Loucy (cell line): Measurements from ENCODE around the gene ANGPTL7.

Source experiments
- H2AFZ ChIP-seq: fragments of 200-600 bp; sonication (generic); 2 replicates; pipeline ENCODE4 v1.6.0; 2016; ENCODE audit warnings: antibody characterized with exemption, mild to moderate bottlenecking, low read length, moderate library complexity
- H3F3A ChIP-seq: fragments of 200-600 bp; 2 replicates; pipeline ENCODE4 v1.6.0; 2016; ENCODE audit warnings: antibody characterized with exemption, low read depth, mild to moderate bottlenecking
- H3K27me3 ChIP-seq: fragments of 200-600 bp; sonication (generic); 2 replicates; pipeline ENCODE4 v1.6.1; 2014; ENCODE audit warnings: low read length, mild to moderate bottlenecking; ENCODE audit not compliant: insufficient read depth, poor library complexity, severe bottlenecking
- H3K36me3 ChIP-seq: fragments of 200-600 bp; sonication (generic); 2 replicates; pipeline ENCODE4 v1.6.1; 2016; ENCODE audit warnings: low read length; ENCODE audit not compliant: insufficient read depth
- H3K4me1 ChIP-seq: fragments of 200-600 bp; sonication (generic); 2 replicates; pipeline ENCODE4 v1.5.1; 2014; ENCODE audit warnings: low read length, mild to moderate bottlenecking; ENCODE audit not compliant: insufficient read depth, poor library complexity, severe bottlenecking
- H3K4me2 ChIP-seq: fragments of 200-600 bp; sonication (generic); 2 replicates; pipeline ENCODE4 v1.6.0; 2014; ENCODE audit warnings: antibody characterized with exemption, low read length, low read depth, mild to moderate bottlenecking; ENCODE audit not compliant: poor library complexity, severe bottlenecking
- H3K4me3 ChIP-seq: fragments of 200-600 bp; sonication (generic); 2 replicates; pipeline ENCODE4 v1.5.1; 2014; ENCODE audit warnings: low read length, mild to moderate bottlenecking, mixed read lengths; ENCODE audit not compliant: poor library complexity, severe bottlenecking
- H3K79me2 ChIP-seq: fragments of 200-600 bp; sonication (generic); 2 replicates; pipeline ENCODE4 v1.6.1; 2014; ENCODE audit warnings: low read length; ENCODE audit not compliant: insufficient read depth
- H3K9ac ChIP-seq: fragments of 200-600 bp; sonication (generic); 2 replicates; pipeline ENCODE4 v1.6.0; 2014; ENCODE audit warnings: mild to moderate bottlenecking, low read depth, low read length, moderate library complexity; ENCODE audit not compliant: poor library complexity, severe bottlenecking
- H3K9me2 ChIP-seq: fragments of 200-600 bp; sonication (generic); replicated peaks from 2 replicates; pipeline ENCODE4 v1.6.1; 2016; ENCODE audit warnings: low read depth, low read length, mixed read lengths
- H3K9me3 ChIP-seq: fragments of 200-600 bp; sonication (generic); 2 replicates; pipeline ENCODE4 v1.6.1; 2014; ENCODE audit warnings: mild to moderate bottlenecking, antibody characterized with exemption, low read length, low read depth; ENCODE audit not compliant: insufficient read depth
- H4K20me1 ChIP-seq: fragments of 200-600 bp; sonication (generic); 2 replicates; pipeline ENCODE4 v1.6.0; 2014; ENCODE audit warnings: antibody characterized with exemption, low read length, mild to moderate bottlenecking; ENCODE audit not compliant: insufficient read depth, poor library complexity, severe bottlenecking
- EZH2phosphoT487 ChIP-seq: fragments of 200-600 bp; IDR thresholded peaks from 2 replicates; pipeline ENCODE4 v1.6.1; 2018; ENCODE audit warnings: antibody characterized with exemption, mild to moderate bottlenecking, moderate library complexity, borderline replicate concordance
- TF ChIP-seq, protein P1 (sequence below): fragments of 200-600 bp; sonication (generic); conservative IDR thresholded peaks from 2 replicates; pipeline ENCODE4 v1.5.1; 2014; ENCODE audit warnings: mild to moderate bottlenecking, antibody characterized with exemption, low read length

Gene ANGPTL7

DNA sequence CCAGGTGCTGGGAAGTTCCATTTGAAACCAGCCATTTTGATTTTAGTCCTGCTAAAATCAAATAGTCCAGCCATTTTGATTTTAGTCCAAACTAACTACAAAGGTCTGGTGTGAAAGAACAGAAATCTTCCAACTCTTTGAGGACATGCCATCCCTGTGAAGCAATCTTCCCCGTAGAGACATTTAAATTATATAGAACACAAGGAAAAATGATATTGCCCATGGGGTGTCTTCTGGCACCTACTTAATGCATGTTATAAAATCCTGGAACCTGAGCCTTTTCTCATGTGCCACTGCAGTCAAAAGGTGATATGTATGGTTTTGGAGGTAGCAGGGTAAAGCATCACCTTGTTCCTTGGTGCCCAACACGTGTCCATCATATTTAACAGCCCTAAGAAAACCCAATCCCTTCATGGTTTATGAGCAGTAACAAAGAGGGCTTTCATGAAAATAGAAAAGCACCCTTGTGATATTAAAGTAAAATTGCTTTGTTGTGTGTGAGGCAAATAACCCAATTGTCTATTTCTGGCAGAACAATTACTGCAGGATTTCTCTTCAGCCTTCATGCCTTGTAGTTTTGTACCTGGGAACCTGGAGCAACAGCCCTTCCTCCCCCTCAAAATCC, 26.3 kb downstream of the ANGPTL7 start:
- Histone ChIP-seq H2AFZ (no peak overlapping the region), H3F3A (no peaks in the 10 kb centered on the region), H4K20me1 (no peaks in the 10 kb centered on the region), H3K27me3 (no peaks in the 10 kb centered on the region), H3K9me3 (no peaks in the 10 kb centered on the region), H3K4me3 (no peak overlapping the region), H3K9me2 (no peaks in the 10 kb centered on the region), H3K4me1 (no peaks in the 10 kb centered on the region), H3K79me2 (no peaks in the 10 kb centered on the region), H3K9ac (no peak overlapping the region), H3K36me3 (peaks cover 89% of the 10 kb centered on the region; the same call in 1 of the 2 replicates), H3K4me2 (no peak overlapping the region)
- no peak for TF ChIP-seq EZH2phosphoT487
- TF ChIP-seq, protein P1, sequence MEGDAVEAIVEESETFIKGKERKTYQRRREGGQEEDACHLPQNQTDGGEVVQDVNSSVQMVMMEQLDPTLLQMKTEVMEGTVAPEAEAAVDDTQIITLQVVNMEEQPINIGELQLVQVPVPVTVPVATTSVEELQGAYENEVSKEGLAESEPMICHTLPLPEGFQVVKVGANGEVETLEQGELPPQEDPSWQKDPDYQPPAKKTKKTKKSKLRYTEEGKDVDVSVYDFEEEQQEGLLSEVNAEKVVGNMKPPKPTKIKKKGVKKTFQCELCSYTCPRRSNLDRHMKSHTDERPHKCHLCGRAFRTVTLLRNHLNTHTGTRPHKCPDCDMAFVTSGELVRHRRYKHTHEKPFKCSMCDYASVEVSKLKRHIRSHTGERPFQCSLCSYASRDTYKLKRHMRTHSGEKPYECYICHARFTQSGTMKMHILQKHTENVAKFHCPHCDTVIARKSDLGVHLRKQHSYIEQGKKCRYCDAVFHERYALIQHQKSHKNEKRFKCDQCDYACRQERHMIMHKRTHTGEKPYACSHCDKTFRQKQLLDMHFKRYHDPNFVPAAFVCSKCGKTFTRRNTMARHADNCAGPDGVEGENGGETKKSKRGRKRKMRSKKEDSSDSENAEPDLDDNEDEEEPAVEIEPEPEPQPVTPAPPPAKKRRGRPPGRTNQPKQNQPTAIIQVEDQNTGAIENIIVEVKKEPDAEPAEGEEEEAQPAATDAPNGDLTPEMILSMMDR, result no peak

DNA sequence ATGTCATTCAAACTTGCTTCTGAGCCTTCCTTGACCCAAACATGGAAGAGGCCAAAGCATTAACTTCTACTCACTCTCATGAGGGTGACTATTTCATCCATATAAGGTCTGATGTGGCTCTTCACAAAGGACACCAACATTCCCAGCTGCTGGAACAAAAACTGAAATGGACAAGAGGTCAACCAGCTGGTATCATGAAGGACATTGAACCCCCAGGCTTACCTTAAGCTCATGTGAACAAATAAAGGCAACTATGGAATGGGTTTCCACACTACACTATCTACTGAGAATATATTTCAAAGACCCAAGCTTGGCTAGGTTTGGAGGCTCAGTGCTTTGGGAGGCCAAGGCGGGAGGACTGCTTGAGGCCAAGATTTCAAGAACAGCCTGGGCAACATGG, 26.9 kb downstream of the ANGPTL7 start:
- H3K4me3 ChIP-seq, result no peak overlapping the region
- no peaks in the 10 kb centered on the region for H3K79me2 ChIP-seq
- H2AFZ ChIP-seq, result no peak overlapping the region
- no peaks in the 10 kb centered on the region for H3K9me2 ChIP-seq
- H3K36me3 ChIP-seq, result peaks cover 84% of the 10 kb centered on the region; the same call in 1 of the 2 replicates
- no peak for TF ChIP-seq EZH2phosphoT487
- TF ChIP-seq, protein P1, result no peak
- H3K27me3 ChIP-seq, result no peaks in the 10 kb centered on the region
- no peaks in the 10 kb centered on the region for H4K20me1 ChIP-seq
- H3K4me2 ChIP-seq, result no peak overlapping the region
- no peak overlapping the region for H3K9ac ChIP-seq
- no peaks in the 10 kb centered on the region for H3K9me3 ChIP-seq
- H3F3A ChIP-seq, result no peaks in the 10 kb centered on the region
- H3K4me1 ChIP-seq, result no peaks in the 10 kb centered on the region

DNA sequence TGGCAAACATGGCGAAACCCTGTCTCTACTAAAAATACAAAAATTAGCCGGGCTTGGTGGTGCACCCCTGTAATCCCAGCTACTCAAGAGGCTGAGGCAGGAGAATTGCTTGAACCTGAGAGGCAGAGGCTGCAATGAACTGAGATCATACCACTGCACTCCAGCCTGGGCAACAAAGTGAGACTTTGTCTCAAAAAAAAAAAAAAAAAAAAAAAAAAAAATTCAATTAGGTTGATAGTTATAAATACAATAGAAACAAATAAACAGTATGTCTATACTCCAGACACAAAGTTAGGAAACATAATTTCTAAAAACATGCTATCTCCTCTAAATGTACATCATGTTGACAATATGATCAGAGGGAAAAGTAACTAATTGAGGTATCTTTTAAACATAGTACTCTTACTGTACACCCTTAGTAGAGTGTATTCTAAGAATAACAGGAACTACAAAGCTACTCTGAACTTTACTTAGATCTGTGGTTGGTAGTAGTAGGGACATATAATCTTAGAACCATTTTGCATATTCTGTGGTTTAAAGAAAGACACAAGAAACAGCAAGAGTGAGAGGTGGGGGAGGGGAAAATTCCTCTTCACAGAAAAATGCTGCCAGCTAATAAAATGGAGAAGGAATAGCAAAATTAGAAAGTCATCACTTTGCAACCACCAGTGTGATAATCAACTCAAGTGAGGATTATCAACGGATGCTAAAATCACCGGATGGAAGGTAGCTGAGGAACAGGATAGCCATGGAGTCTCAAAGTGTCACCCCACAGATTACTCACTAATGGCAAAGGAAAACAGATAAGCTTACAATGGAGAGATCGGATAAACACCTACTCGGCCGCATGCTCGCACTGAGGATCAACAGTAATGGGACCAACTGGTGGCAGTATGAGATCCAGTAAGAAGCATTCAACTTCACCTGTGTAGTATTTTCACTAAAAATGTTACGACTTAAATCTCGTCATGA, 38.2 kb downstream of the ANGPTL7 start:
- H2AFZ ChIP-seq, result no peak overlapping the region
- H3F3A ChIP-seq, result peaks cover 3% of the 10 kb centered on the region; the same call in 1 of the 2 replicates
- no peaks in the 10 kb centered on the region for H3K9me2 ChIP-seq
- no peak overlapping the region for H3K4me2 ChIP-seq
- H4K20me1 ChIP-seq, result no peaks in the 10 kb centered on the region
- H3K27me3 ChIP-seq, result no peaks in the 10 kb centered on the region
- no peaks in the 10 kb centered on the region for H3K9me3 ChIP-seq
- TF ChIP-seq, protein P1, result no peak
- no peak for TF ChIP-seq EZH2phosphoT487
- peaks cover 73% of the 10 kb centered on the region for H3K36me3 ChIP-seq
- H3K79me2 ChIP-seq, result no peaks in the 10 kb centered on the region
- peaks cover 6% of the 10 kb centered on the region for H3K4me1 ChIP-seq
- no peak overlapping the region for H3K4me3 ChIP-seq
- H3K9ac ChIP-seq, result no peak overlapping the region
